ENCODE results near the gene GCA. TPM values are rescaled to one million over a fixed set of nuclear protein-coding genes. Genes with fewer than 3 reads are reported as not detected.

GCA gene
- total RNA-seq, 1 experiment from 2014 or later = 18.8 TPM

DNA sequence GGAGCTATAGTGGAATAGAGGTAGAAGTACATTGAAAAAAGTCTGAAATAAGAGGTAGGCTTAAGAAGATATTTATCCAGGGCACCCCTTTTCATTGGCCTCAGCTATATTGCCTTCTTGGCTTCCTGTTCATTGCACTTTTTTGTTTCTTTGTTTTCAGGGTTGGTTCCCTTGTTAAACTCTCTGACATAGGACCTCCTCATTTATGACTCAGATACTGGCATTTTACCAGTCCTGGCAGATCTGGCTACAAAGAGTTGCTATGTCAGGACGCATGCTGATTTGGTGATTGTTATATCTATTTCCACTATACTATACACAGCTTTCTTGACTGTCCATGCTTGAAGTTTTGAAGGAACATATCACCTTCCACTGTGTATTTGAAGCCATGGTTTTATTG, 60.0 kb downstream of the GCA start:
- RAD21 ChIA-PET (ENCODE audit: low non-redundant PET in 1 of 2, low total read pairs in 2 of 2, uncharacterized antibody in 2 of 2, unreplicated experiment in 2 of 2) = no interaction called here
- no peak overlapping the region for H3K4me2 ChIP-seq (ENCODE audit: low read length)
- no peak overlapping the region for H2AFZ ChIP-seq (ENCODE audit: low read depth, low read length, poor library complexity, severe bottlenecking)
- H3K4me3 ChIP-seq (replicated peaks in 1 of 2; ENCODE audit: low read depth in 1 of 2, low read length in 2 of 2) = no peak overlapping the region
- no peaks in the 10 kb centered on the region for H3K36me3 ChIP-seq (ENCODE audit: control insufficient read depth in 1 of 2, insufficient read depth in 2 of 2, low read length in 2 of 2)
- peaks cover 56% of the 10 kb centered on the region for H3K27me3 ChIP-seq (ENCODE audit: insufficient read depth, low read length)
- no peak overlapping the region for H3K9ac ChIP-seq (ENCODE audit: low read length)
- H3K9me2 ChIP-seq (ENCODE audit: insufficient read depth) = no peaks in the 10 kb centered on the region
- BruUV-seq (replicated peaks) = no TSS peak
- intact Hi-C loops (cut with micrococcal nuclease) = no loop called here
- DNase-seq (ENCODE audit: low read depth, low spot score) (no peak), ATAC-seq (no peak)
- no peaks in the 10 kb centered on the region for H3K9me3 ChIP-seq (ENCODE audit: control insufficient read depth in 1 of 2, insufficient read depth in 1 of 2, low read depth in 1 of 2, low read length in 2 of 2)
- POLR2A ChIA-PET = no interaction called here
- TF ChIP-seq, protein P1, sequence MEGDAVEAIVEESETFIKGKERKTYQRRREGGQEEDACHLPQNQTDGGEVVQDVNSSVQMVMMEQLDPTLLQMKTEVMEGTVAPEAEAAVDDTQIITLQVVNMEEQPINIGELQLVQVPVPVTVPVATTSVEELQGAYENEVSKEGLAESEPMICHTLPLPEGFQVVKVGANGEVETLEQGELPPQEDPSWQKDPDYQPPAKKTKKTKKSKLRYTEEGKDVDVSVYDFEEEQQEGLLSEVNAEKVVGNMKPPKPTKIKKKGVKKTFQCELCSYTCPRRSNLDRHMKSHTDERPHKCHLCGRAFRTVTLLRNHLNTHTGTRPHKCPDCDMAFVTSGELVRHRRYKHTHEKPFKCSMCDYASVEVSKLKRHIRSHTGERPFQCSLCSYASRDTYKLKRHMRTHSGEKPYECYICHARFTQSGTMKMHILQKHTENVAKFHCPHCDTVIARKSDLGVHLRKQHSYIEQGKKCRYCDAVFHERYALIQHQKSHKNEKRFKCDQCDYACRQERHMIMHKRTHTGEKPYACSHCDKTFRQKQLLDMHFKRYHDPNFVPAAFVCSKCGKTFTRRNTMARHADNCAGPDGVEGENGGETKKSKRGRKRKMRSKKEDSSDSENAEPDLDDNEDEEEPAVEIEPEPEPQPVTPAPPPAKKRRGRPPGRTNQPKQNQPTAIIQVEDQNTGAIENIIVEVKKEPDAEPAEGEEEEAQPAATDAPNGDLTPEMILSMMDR (IDR thresholded peaks at IDR 0.05 in 2 of 3, conservative IDR thresholded peaks at IDR 0.05 in 1 of 3; ENCODE audit: borderline replicate concordance in 1 of 3, insufficient read depth in 1 of 3, low read depth in 2 of 3, low read length in 2 of 3) = no peak
- CTCF ChIA-PET = no interaction called here
- no peaks in the 10 kb centered on the region for H4K20me1 ChIP-seq (ENCODE audit: insufficient read depth)
- H3K4me1 ChIP-seq (ENCODE audit: control insufficient read depth in 1 of 2, insufficient read depth in 2 of 2, low read length in 2 of 2) = no peaks in the 10 kb centered on the region
- no peak overlapping the region for H3K27ac ChIP-seq (ENCODE audit: low read depth, low read length)
- H3K79me2 ChIP-seq (ENCODE audit: insufficient read depth, low read length) = no peaks in the 10 kb centered on the region

Other genes starting within 250 kb of the GCA start
- not detected for gene GCG, start 191.9 kb upstream of the GCA start, total RNA-seq (2021; ENCODE audit: unreplicated experiment)
- not detected for gene FAP, start 100.7 kb upstream of the GCA start, total RNA-seq (2021; ENCODE audit: unreplicated experiment)
- gene IFIH1, start 25.4 kb upstream of the GCA start, total RNA-seq (2021; ENCODE audit: unreplicated experiment) = 7.0 TPM